Keratinocyte (primary cell): ENCODE data around the gene RELL1. TPM values are rescaled to one million over a fixed set of nuclear protein-coding genes. Genes with fewer than 3 reads are reported as not detected.

Experiments
- DNase-seq: peaks from one replicate; pipeline ENCODE4 v3.0.0-alpha.2; 2011; ENCODE audit warnings: low read depth, missing footprints, low spot score
- FAIRE-seq: peaks from 2 replicates; lab custom pipeline; 2011; peaks lifted over from hg19 to GRCh38; lab: Jason Lieb, UNC
- H2AFZ ChIP-seq: 2 replicates; pipeline ENCODE4 v1.6.0; 2012; ENCODE audit warnings: low read length, control low read depth, inconsistent platforms; ENCODE audit not compliant: control insufficient read depth
- H3K27ac ChIP-seq: 2 replicates; pipeline ENCODE4 v1.5.1; 2011; ENCODE audit warnings: low read length; ENCODE audit not compliant: control insufficient read depth, insufficient read depth
- H3K27me3 ChIP-seq: 3 replicates; pipeline ENCODE4 v1.6.0; 2011; ENCODE audit warnings: low read length; ENCODE audit not compliant: control insufficient read depth, insufficient read depth; ENCODE audit errors: extremely low read depth
- H3K36me3 ChIP-seq, 2 experiments: 2 replicates in 1 of 2; 3 replicates in 1 of 2; pipeline ENCODE4 v1.5.1; 2011; ENCODE audit warnings: low read length in 2 of 2, mild to moderate bottlenecking in 1 of 2; ENCODE audit not compliant: control insufficient read depth in 2 of 2, insufficient read depth in 2 of 2; ENCODE audit errors: extremely low read depth in 1 of 2
- H3K4me1 ChIP-seq: 3 replicates; pipeline ENCODE4 v1.5.1; 2011; ENCODE audit warnings: low read length; ENCODE audit not compliant: control insufficient read depth, insufficient read depth; ENCODE audit errors: extremely low read depth
- H3K4me2 ChIP-seq: 3 replicates; pipeline ENCODE4 v1.6.0; 2011; ENCODE audit warnings: low read depth, low read length; ENCODE audit not compliant: control insufficient read depth, insufficient read depth; ENCODE audit errors: extremely low read depth
- H3K4me3 ChIP-seq, 3 experiments: fragments of 200-600 bp in 1 of 3; sonication (generic) in 1 of 3; 2 replicates in 2 of 3; 3 replicates in 1 of 3; pipeline ENCODE4 v1.5.1; 2011 to 2016; ENCODE audit warnings: low read length in 3 of 3, mild to moderate bottlenecking in 3 of 3, control low read depth in 2 of 3, inconsistent platforms in 1 of 3, low read depth in 1 of 3, mixed read lengths in 1 of 3, mixed run types in 1 of 3, moderate library complexity in 1 of 3; ENCODE audit not compliant: control insufficient read depth in 2 of 3, insufficient read depth in 2 of 3; ENCODE audit errors: extremely low read depth in 1 of 3
- H3K79me2 ChIP-seq: 2 replicates; pipeline ENCODE4 v1.6.0; 2012; ENCODE audit warnings: low read length; ENCODE audit not compliant: control insufficient read depth, insufficient read depth
- H3K9ac ChIP-seq: 3 replicates; pipeline ENCODE4 v1.6.0; 2011; ENCODE audit warnings: low read length; ENCODE audit not compliant: control insufficient read depth, insufficient read depth; ENCODE audit errors: extremely low read depth
- H3K9me1 ChIP-seq: 3 replicates; pipeline ENCODE4 v1.6.0; 2011; ENCODE audit warnings: low read length; ENCODE audit not compliant: control insufficient read depth, insufficient read depth; ENCODE audit errors: extremely low read depth
- H3K9me3 ChIP-seq: 2 replicates; pipeline ENCODE4 v1.5.1; 2012; ENCODE audit warnings: low read depth, low read length; ENCODE audit not compliant: control insufficient read depth
- H4K20me1 ChIP-seq: 3 replicates; pipeline ENCODE4 v1.6.0; 2011; ENCODE audit warnings: low read length; ENCODE audit not compliant: control insufficient read depth, insufficient read depth; ENCODE audit errors: extremely low read depth
- CTCF ChIP-seq, 3 experiments: IDR thresholded peaks in 1 of 3; conservative IDR thresholded peaks in 1 of 3; optimal IDR thresholded peaks in 1 of 3; 2 replicates in 2 of 3; 3 replicates in 1 of 3; pipeline versions ENCODE3 to v1.5.1; 2011; ENCODE audit warnings: low read length in 3 of 3, mild to moderate bottlenecking in 3 of 3, moderate library complexity in 2 of 3, control low read depth in 1 of 3, inconsistent platforms in 1 of 3; ENCODE audit not compliant: insufficient read depth in 2 of 3; ENCODE audit errors: extremely low read depth in 1 of 3
- EZH2 ChIP-seq: IDR thresholded peaks from one replicate; pipeline ENCODE4 v1.6.1; 2012; ENCODE audit warnings: inconsistent platforms, mild to moderate bottlenecking, low read length, moderate library complexity
- dilution Hi-C: fragments of 300-500 bp; cut with MboI; formaldehyde crosslinking; loops from one replicate; pipeline ENCODE4 v1.7.0; 2020; ENCODE audit warnings: low sequenced_read_pairs; ENCODE audit not compliant: extremely low pct_ligation_motif_present
- polyA plus RNA-seq, 5 experiments: library from polyadenylated mRNA; depleted of rRNA in 3 of 5; stranded (reverse) in 3 of 5; stranded (forward) in 1 of 5; unstranded in 1 of 5; fragments of >200 nt; gene quantifications; 1 replicate in 1 of 5; 2 replicates in 3 of 5; 3 replicates in 1 of 5; pipeline versions ENCODE4 v1.2.1 to v1.2.3, GENCODE V29; 2011 to 2012; ENCODE audit warnings: missing spikeins in 2 of 5, low read depth in 1 of 5, low replicate concordance in 1 of 5

RELL1 gene
- polyA plus RNA-seq, 1 donor (not counting 4 experiments of a cell fraction or from before 2014, with no cell fraction given) = 9.3 TPM

DNA sequence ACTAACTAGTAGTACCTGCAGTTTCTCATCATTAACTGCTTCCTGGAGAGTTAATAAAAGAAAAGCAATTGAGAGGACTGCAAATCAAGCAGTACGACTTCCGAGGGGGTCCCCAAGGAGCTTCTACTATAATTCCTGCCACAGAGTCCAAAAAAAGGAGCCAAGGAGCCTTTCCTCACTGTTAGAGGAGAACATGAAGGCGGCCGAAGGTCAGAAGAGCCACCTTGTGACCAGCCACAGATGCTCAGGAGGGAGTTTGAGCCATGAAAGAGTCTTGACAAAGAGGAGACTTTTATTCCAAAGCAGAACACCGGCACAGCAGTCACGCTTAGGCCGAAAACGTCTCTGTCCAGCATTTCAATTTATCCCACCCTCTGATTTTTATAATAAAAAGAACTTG, 62.2 kb downstream of the RELL1 start:
- no peak for DNase-seq
- H4K20me1 ChIP-seq = no peaks in the 10 kb centered on the region
- no peak overlapping the region for H3K4me2 ChIP-seq
- no peaks in the 10 kb centered on the region for H3K27me3 ChIP-seq
- no peaks in the 10 kb centered on the region for H3K79me2 ChIP-seq
- no peaks in the 10 kb centered on the region for H3K4me1 ChIP-seq
- H3K27ac ChIP-seq = no peak overlapping the region
- no peak overlapping the region for H3K9ac ChIP-seq
- H3K9me1 ChIP-seq = no peaks in the 10 kb centered on the region
- dilution Hi-C loops = no loop called here
- H3K9me3 ChIP-seq = no peaks in the 10 kb centered on the region
- H2AFZ ChIP-seq = no peak overlapping the region
- no peak for TF ChIP-seq EZH2
- TF ChIP-seq CTCF (optimal IDR thresholded peaks at IDR 0.05 in 1 of 3, IDR thresholded peaks at IDR 0.05 in 1 of 3, conservative IDR thresholded peaks at IDR 0.05 in 1 of 3; ENCODE audit: extremely low read depth in 1 of 3, insufficient read depth in 2 of 3, low read length in 3 of 3) = no peak
- no peak overlapping the region for H3K4me3 ChIP-seq
- FAIRE-seq = no peak
- peaks cover 0 to 2% of the 10 kb centered on the region in 2 experiments for H3K36me3 ChIP-seq

- Histone ChIP-seq H3K79me2 (no peaks in the 10 kb centered on the region), H3K9me3 (no peaks in the 10 kb centered on the region), H3K4me1 (no peaks in the 10 kb centered on the region), H3K27me3 (no peaks in the 10 kb centered on the region), H3K4me3 (no peak overlapping the region), H3K27ac (no peak overlapping the region), H3K36me3 (no peaks in the 10 kb centered on the region), H2AFZ (no peak overlapping the region), H3K4me2 (no peak overlapping the region), H3K9me1 (no peaks in the 10 kb centered on the region), H4K20me1 (no peaks in the 10 kb centered on the region), H3K9ac (no peak overlapping the region)
- dilution Hi-C loops = no loop called here
- TF ChIP-seq EZH2 = no peak
- no peak for FAIRE-seq
- DNase-seq = no peak
Observed at GRCh38 chr4:37623125-37623524, 63.1 kb downstream of the RELL1 start.

DNA sequence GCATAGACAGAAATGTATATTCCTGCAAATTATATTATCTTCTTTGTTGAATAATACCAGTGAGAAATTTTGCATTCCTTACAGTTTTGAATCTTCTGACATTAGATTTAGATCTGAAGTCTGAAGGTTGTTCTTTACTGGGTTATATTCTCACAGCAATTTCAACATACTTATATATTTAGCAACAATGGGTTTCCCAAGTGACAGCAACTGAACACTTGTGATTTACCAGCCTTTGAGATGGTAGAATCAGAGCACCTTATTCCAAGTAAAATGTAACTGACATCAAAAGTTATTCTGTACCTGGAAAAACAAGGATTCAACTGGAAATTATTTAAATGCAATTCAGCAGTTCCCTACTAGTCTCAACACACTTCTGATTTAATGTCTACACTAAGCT, 66.0 kb downstream of the RELL1 start:
- H3K27ac ChIP-seq = no peak overlapping the region
- H3K4me1 ChIP-seq = no peaks in the 10 kb centered on the region
- H2AFZ ChIP-seq = no peak overlapping the region
- H3K79me2 ChIP-seq = no peaks in the 10 kb centered on the region
- no peaks in the 10 kb centered on the region for H3K36me3 ChIP-seq
- H4K20me1 ChIP-seq = no peaks in the 10 kb centered on the region
- H3K9me3 ChIP-seq = no peaks in the 10 kb centered on the region
- DNase-seq = no peak
- H3K27me3 ChIP-seq = no peaks in the 10 kb centered on the region
- FAIRE-seq = no peak
- TF ChIP-seq CTCF (optimal IDR thresholded peaks at IDR 0.05 in 1 of 3, IDR thresholded peaks at IDR 0.05 in 1 of 3, conservative IDR thresholded peaks at IDR 0.05 in 1 of 3; ENCODE audit: extremely low read depth in 1 of 3, insufficient read depth in 2 of 3, low read length in 3 of 3) = no peak
- no peak for TF ChIP-seq EZH2
- no peak overlapping the region for H3K9ac ChIP-seq
- H3K4me3 ChIP-seq = no peak overlapping the region
- H3K9me1 ChIP-seq = no peaks in the 10 kb centered on the region
- dilution Hi-C loops = no loop called here
- H3K4me2 ChIP-seq = no peak overlapping the region
